Tibial nerve (tissue), 4 donors: ENCODE results near the gene INPP5A.

Experiments
- EP300 ChIP-seq, 2 donors: sonication (generic); formaldehyde crosslinking; IDR thresholded peaks; one replicate each; pipeline ENCODE4 v1.6.1; 2017; ENCODE audit warnings: antibody characterized with exemption in 2 of 2, mild to moderate bottlenecking in 1 of 2
- POLR2A ChIP-seq, 2 donors: fragments of 450-650 bp; IDR thresholded peaks; one replicate each; pipeline ENCODE4 v1.6.1; 2017; ENCODE audit warnings: antibody characterized with exemption in 2 of 2, mild to moderate bottlenecking in 2 of 2, moderate library complexity in 2 of 2
- TF ChIP-seq, protein P1 (sequence below), 5 experiments: fragments of 200-600 bp in 3 of 5; fragments of 450-650 bp in 2 of 5; sonication (generic) in 3 of 5; IDR thresholded peaks; one replicate each; pipeline ENCODE4 v1.5.1; 2016 to 2019; ENCODE audit warnings: antibody characterized with exemption in 5 of 5, mild to moderate bottlenecking in 3 of 5, moderate library complexity in 2 of 5

DNA sequence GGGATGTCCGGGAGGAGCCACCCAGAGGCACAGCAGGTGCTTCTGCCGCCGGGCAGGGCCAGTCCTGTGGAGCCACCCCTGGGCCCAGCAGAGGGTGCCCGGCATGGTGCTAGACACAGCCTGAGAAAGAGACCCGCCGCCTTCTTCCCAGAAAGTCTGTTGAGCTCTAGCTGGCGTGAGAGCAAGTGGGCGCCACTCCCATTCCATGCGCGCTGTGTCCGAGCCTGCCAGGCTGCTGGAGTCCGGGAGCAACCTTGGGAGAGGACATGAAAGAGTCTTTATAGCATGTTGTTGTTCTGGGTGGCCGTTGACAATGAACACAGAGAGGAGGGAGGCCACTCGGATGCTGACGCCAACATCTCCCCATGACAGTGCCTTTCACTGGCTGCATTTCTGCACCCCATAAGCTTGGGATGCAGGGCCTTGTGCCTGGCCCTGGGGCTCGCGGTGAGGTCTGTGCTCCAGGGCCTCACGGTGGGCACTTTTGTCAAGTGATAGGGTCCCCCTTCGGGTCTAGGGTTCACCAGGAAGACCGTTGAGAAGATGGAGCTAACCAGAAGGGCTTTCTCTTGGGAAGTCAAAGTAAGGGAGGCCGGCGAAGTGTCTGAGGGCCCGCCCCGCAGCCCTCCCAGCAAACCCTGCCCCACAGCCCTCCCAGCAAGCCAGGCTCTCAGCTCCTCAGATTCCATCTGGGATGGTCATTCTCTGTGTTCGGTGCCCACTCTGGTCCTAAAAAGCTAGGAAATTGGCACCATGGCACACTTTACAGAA, 201.1 kb downstream of the INPP5A start:
- TF ChIP-seq POLR2A (IDR thresholded peaks at IDR 0.05) (peak in 1 of 2 donors; percentile 29), EP300 (IDR thresholded peaks at IDR 0.05) (peak in 1 of 2 donors; percentile 79)
- TF ChIP-seq, protein P1, sequence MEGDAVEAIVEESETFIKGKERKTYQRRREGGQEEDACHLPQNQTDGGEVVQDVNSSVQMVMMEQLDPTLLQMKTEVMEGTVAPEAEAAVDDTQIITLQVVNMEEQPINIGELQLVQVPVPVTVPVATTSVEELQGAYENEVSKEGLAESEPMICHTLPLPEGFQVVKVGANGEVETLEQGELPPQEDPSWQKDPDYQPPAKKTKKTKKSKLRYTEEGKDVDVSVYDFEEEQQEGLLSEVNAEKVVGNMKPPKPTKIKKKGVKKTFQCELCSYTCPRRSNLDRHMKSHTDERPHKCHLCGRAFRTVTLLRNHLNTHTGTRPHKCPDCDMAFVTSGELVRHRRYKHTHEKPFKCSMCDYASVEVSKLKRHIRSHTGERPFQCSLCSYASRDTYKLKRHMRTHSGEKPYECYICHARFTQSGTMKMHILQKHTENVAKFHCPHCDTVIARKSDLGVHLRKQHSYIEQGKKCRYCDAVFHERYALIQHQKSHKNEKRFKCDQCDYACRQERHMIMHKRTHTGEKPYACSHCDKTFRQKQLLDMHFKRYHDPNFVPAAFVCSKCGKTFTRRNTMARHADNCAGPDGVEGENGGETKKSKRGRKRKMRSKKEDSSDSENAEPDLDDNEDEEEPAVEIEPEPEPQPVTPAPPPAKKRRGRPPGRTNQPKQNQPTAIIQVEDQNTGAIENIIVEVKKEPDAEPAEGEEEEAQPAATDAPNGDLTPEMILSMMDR (IDR thresholded peaks at IDR 0.05) = no peak
